ENCODE results near the gene RAB37. TPM values are rescaled to one million over a fixed set of nuclear protein-coding genes. Genes with fewer than 3 reads are reported as not detected.

The RAB37 gene
- total and polyA plus RNA-seq, 2 of the 8 experiments (the other 6 are each of a cell fraction or from before 2014, with no cell fraction given) = 5.5 to 6.1 TPM

DNA sequence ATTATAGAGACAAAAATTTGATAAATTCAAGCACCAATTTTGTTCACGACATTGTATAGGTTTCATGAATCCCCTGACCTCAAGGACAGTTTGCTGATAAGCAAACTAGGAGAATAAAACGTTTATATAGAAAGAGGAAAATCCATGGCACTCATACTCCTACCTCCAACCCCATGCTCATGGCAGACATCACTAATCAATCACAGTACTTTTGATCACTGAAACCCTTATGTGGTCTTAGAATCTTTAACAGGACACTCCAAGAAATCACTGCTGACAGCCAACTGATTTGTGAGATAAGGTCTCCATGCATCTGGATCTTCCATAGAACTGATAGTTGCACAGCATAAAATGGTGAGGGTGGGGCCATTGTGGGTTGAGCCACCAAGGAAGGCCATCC lies 6.7 kb downstream of the RAB37 start (continued):
- TF ChIP-seq POLR2A (IDR thresholded peaks at IDR 0.05; ENCODE audit: control extremely low read depth in 1 of 2, low read depth in 2 of 2, low read length in 2 of 2) = no peak
- TF ChIP-seq CHD1 (IDR thresholded peaks at IDR 0.05; ENCODE audit: low read depth, low read length) = no peak
- no peak for TF ChIP-seq GABPA (IDR thresholded peaks at IDR 0.05; ENCODE audit: borderline replicate concordance, insufficient read depth, low read length)
- TF ChIP-seq POU5F1 (IDR thresholded peaks at IDR 0.05; ENCODE audit: low read depth, low read length) = no peak
- TF ChIP-seq JUND (IDR thresholded peaks at IDR 0.05; ENCODE audit: low read length) = no peak

Data from H1 (cell line).